ENCODE results near the gene DSCAML1. TPM values are rescaled to one million over a fixed set of nuclear protein-coding genes. Genes with fewer than 3 reads are reported as not detected.

Gene DSCAML1
- total RNA-seq, 1 experiment from 2014 or later = 0.90 TPM

GRCh38 chr11:117515892-117516787 is 280.9 kb downstream of the DSCAML1 start:
- no peak for ATAC-seq
- POLR2A ChIA-PET = no interaction called here
- H3K4me1 Mint-ChIP-seq = peaks cover 29% of the 10 kb centered on the region

DNA sequence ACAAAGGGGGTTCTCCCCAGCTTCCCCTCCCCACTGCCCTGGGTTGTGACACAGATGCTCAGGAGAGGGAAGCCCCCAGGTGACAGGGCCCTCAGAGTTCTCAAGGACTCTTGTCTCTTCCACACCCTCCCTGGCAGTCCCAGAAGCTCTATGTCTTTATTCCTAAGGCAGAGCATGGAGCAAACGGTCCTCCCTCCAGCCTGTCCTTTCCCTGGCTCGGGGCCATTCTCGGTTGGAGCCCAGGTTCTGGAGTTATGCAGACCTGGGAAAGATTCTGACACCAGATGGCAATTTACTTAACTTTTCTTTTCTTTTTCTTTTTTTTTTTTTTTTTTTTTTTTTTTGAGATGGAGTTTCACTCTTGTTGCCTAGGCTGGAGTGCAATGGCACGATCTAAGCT is 282.8 kb downstream of the DSCAML1 start:
- no peaks in the 10 kb centered on the region for H3K27me3 Mint-ChIP-seq (ENCODE audit: low read depth)
- TF ChIP-seq GTF2I (CRISPR knock-in tag; conservative IDR thresholded peaks at IDR 0.05) (no peak), RORB (CRISPR knock-in tag; IDR thresholded peaks at IDR 0.05) (no peak), ZNF532 (CRISPR knock-in tag; IDR thresholded peaks at IDR 0.05; ENCODE audit: borderline replicate concordance) (no peak), FOXJ3 (CRISPR knock-in tag; IDR thresholded peaks at IDR 0.05; ENCODE audit: borderline replicate concordance) (no peak), ZNF317 (CRISPR knock-in tag; IDR thresholded peaks at IDR 0.05; ENCODE audit: borderline replicate concordance, low read depth) (no peak), SP1 (CRISPR knock-in tag; conservative IDR thresholded peaks at IDR 0.05) (no peak), HMGA2 (CRISPR knock-in tag; IDR thresholded peaks at IDR 0.05) (no peak), FOXK1 (CRISPR knock-in tag; IDR thresholded peaks at IDR 0.05) (no peak), ZNF671 (CRISPR knock-in tag; IDR thresholded peaks at IDR 0.05) (no peak), FOXP1 (CRISPR knock-in tag; IDR thresholded peaks at IDR 0.05; ENCODE audit: borderline replicate concordance) (no peak), E2F1 (CRISPR knock-in tag; IDR thresholded peaks at IDR 0.05) (no peak), ZNF232 (CRISPR knock-in tag; IDR thresholded peaks at IDR 0.05) (no peak), ZNF423 (CRISPR knock-in tag; IDR thresholded peaks at IDR 0.05) (no peak)
- TF ChIP-seq, protein P1, sequence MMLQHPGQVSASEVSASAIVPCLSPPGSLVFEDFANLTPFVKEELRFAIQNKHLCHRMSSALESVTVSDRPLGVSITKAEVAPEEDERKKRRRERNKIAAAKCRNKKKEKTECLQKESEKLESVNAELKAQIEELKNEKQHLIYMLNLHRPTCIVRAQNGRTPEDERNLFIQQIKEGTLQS (CRISPR knock-in tag; conservative IDR thresholded peaks at IDR 0.05) = no peak
- POLR2A ChIA-PET = no interaction called here
- ATAC-seq (no peak), DNase-seq (ENCODE audit: low spot score) (no peak)
- H3K27ac Mint-ChIP-seq = no peak overlapping the region
- CTCF ChIA-PET = interaction anchor here (0.6 to 2.4 kb wide), 4 partner anchors 9 to 293 kb away, joined by 3 to 13 read pairs (median 4); no protein-coding TSS in a partner anchor
- H3K9me3 Mint-ChIP-seq = no peaks in the 10 kb centered on the region
- no peaks in the 10 kb centered on the region for H3K36me3 Mint-ChIP-seq
- H3K4me1 Mint-ChIP-seq = peaks cover 39% of the 10 kb centered on the region
- H3K4me3 Mint-ChIP-seq = no peak overlapping the region

More at GRCh38 chr11:117515892-117516787, 280.9 kb downstream of the DSCAML1 start:
- no peaks in the 10 kb centered on the region for H3K27me3 Mint-ChIP-seq (ENCODE audit: low read depth)
- no peaks in the 10 kb centered on the region for H3K9me3 Mint-ChIP-seq
- no peak overlapping the region for H3K4me3 Mint-ChIP-seq
- no peak for DNase-seq (ENCODE audit: low spot score)
- H3K27ac Mint-ChIP-seq = no peak overlapping the region
- TF ChIP-seq ESRRA (CRISPR knock-in tag; IDR thresholded peaks at IDR 0.05; ENCODE audit: borderline replicate concordance) = no peak
- TF ChIP-seq NFATC4 (CRISPR knock-in tag; IDR thresholded peaks at IDR 0.05) = no peak
- no peak for TF ChIP-seq MXD4 (CRISPR knock-in tag; IDR thresholded peaks at IDR 0.05; ENCODE audit: borderline replicate concordance)
- TF ChIP-seq ZMAT4 (CRISPR knock-in tag; IDR thresholded peaks at IDR 0.05) = no peak
- no peak for TF ChIP-seq USF2 (CRISPR knock-in tag; IDR thresholded peaks at IDR 0.05)
- no peak for TF ChIP-seq CTCF (IDR thresholded peaks at IDR 0.05)
- CTCF ChIA-PET = interaction anchor here (1.1 to 1.7 kb wide), 4 partner anchors 47 to 111 kb away, joined by 3 to 12 read pairs (median 3); no protein-coding TSS in a partner anchor
- no peaks in the 10 kb centered on the region for H3K36me3 Mint-ChIP-seq
